Upper lobe of left lung (tissue), 6 donors: ENCODE results near the gene ASGR1. TPM values are rescaled to one million over a fixed set of nuclear protein-coding genes. Genes with fewer than 3 reads are reported as not detected.
"Not testable (repeated sequence)": the region's sequence is repeated elsewhere in the genome, so short reads cannot be mapped to it uniquely, and the experiment has no call there.

Experiments used
- ATAC-seq, 2 donors: fragments of 200-7000 bp; cut with Tn5 transposase; one replicate each; pipeline ENCODE4 v1.9.1; 2022; ENCODE audit warnings: mild to moderate bottlenecking in 2 of 2, moderate library complexity in 2 of 2; ENCODE audit not compliant: low FRiP score in 2 of 2
- DNase-seq, 2 donors: peaks; one replicate each; pipeline ENCODE4 v3.0.0-alpha.2; 2019 to 2020
- H3K27ac ChIP-seq, 4 donors: fragments of 200-600 bp; sonication (generic); one replicate each; pipeline ENCODE4 v1.5.1; 2016 to 2019
- H3K27me3 ChIP-seq, 4 donors: fragments of 200-600 bp; sonication (generic); one replicate each; pipeline ENCODE4 v1.5.1; 2017 to 2019
- H3K36me3 ChIP-seq, 4 donors: fragments of 200-600 bp; sonication (generic); one replicate each; pipeline ENCODE4 v1.5.1; 2016 to 2019
- H3K4me1 ChIP-seq, 4 donors: fragments of 200-600 bp; sonication (generic); one replicate each; pipeline ENCODE4 v1.5.1; 2018 to 2019
- H3K4me3 ChIP-seq, 4 donors: fragments of 200-600 bp; sonication (generic); one replicate each; pipeline ENCODE4 v1.5.1; 2017 to 2019; ENCODE audit warnings: mild to moderate bottlenecking in 2 of 4, moderate library complexity in 1 of 4
- H3K9me3 ChIP-seq, 4 donors: fragments of 200-600 bp; sonication (generic); one replicate each; pipeline ENCODE4 v1.5.1; 2018 to 2019
- CTCF ChIP-seq, 6 experiments: fragments of 450-650 bp in 4 of 6; fragments of 200-600 bp in 2 of 6; sonication (generic) in 2 of 6; IDR thresholded peaks; one replicate each; pipeline ENCODE4 v1.5.1; 2016 to 2019; ENCODE audit warnings: antibody characterized with exemption in 6 of 6
- EP300 ChIP-seq, 4 donors: sonication (generic); formaldehyde crosslinking; IDR thresholded peaks; one replicate each; pipeline ENCODE4 v1.5.1; 2017; ENCODE audit warnings: antibody characterized with exemption in 4 of 4, control low read depth in 2 of 4
- POLR2A ChIP-seq, 4 donors: fragments of 450-650 bp; IDR thresholded peaks; one replicate each; pipeline ENCODE4 v1.5.1; 2016 to 2017; ENCODE audit warnings: antibody characterized with exemption in 4 of 4, mild to moderate bottlenecking in 2 of 4
- POLR2AphosphoS5 ChIP-seq, 2 donors: sonication (generic); formaldehyde crosslinking; IDR thresholded peaks; one replicate each; pipeline ENCODE4 v1.5.1; 2017; ENCODE audit warnings: antibody characterized with exemption in 2 of 2
- WGBS, 2 donors: methylation state at CpG; one replicate each; pipeline ENCODE4 v1.1.5; 2017 to 2018; 5-methylcytosine and 5-hydroxymethylcytosine counted together
- total RNA-seq, 6 donors: library from RNA; depleted of rRNA in 4 of 6; stranded (reverse); fragments of >200 nt in 4 of 6; gene quantifications; one replicate each; pipeline versions ENCODE4 v1.1.0 to v1.2.1, GENCODE V29; 2016 to 2021
- donor health status: DM: no; HTN: no; CAD: no; lungs with moderate emphysema.
- donor health status: DM: no; HTN: yes; CAD: no; lungs with severe emphysema.

The ASGR1 gene
- total RNA-seq, 6 donors from 2014 or later = 1.1 to 11.5 (median 6.8) TPM; not detected in 1

- DNase-seq (no peak), ATAC-seq (peak in 1 of 2 donors; percentile 70)
- peaks cover 0 to 5% (median 0%) of the 10 kb centered on the region in 4 donors for H3K4me1 ChIP-seq
- 48 to 50% methylated on average over 4 of the region's 4 CpGs for WGBS, 2 donors
- no peak overlapping the region for H3K4me3 ChIP-seq
- no peak overlapping the region for H3K27ac ChIP-seq
- peaks cover 0 to 5% (median 0%) of the 10 kb centered on the region in 4 donors for H3K9me3 ChIP-seq
- no peaks in the 10 kb centered on the region for H3K27me3 ChIP-seq
- TF ChIP-seq CTCF (IDR thresholded peaks at IDR 0.05) = no peak
- peak in 1 of 4 donors; percentile 9 for TF ChIP-seq POLR2A (IDR thresholded peaks at IDR 0.05)
- TF ChIP-seq POLR2AphosphoS5 (IDR thresholded peaks at IDR 0.05) = no peak
- peak in 1 of 4 donors; percentile 10 for TF ChIP-seq EP300 (IDR thresholded peaks at IDR 0.05)
- H3K36me3 ChIP-seq = no peaks in the 10 kb centered on the region
These were observed 11.3 kb downstream of the ASGR1 start for GRCh38 chr17:7167832-7168231.

GRCh38 chr17:7166873-7167272 lies 12.3 kb downstream of the ASGR1 start:
- ATAC-seq = no peak
- 91 to 93% methylated on average over 7 of the region's 7 CpGs for WGBS, 2 donors
- Histone ChIP-seq H3K36me3 (no peaks in the 10 kb centered on the region), H3K4me3 (no peak overlapping the region), H3K27ac (no peak overlapping the region), H3K9me3 (peaks cover 0 to 5% (median 0%) of the 10 kb centered on the region in 4 donors), H3K27me3 (no peaks in the 10 kb centered on the region), H3K4me1 (peaks cover 0 to 5% (median 0%) of the 10 kb centered on the region in 4 donors)
- TF ChIP-seq CTCF (IDR thresholded peaks at IDR 0.05) = no peak
- no peak for TF ChIP-seq POLR2A (IDR thresholded peaks at IDR 0.05)
- no peak for TF ChIP-seq POLR2AphosphoS5 (IDR thresholded peaks at IDR 0.05)
- TF ChIP-seq EP300 (IDR thresholded peaks at IDR 0.05) = no peak
- DNase-seq = no peak

- not testable (repeated sequence) for H3K36me3 ChIP-seq, H3K4me3 ChIP-seq, ATAC-seq, H3K27me3 ChIP-seq, DNase-seq, H3K27ac ChIP-seq, H3K9me3 ChIP-seq, H3K4me1 ChIP-seq
- WGBS, 2 donors = 62 to 67% methylated on average over 10 of the region's 10 CpGs
These were observed 19.6 kb downstream of the ASGR1 start for GRCh38 chr17:7159571-7159970.

GRCh38 chr17:7158424-7158823 lies 20.7 kb downstream of the ASGR1 start:
- H3K27me3 ChIP-seq, DNase-seq, ATAC-seq, H3K9me3 ChIP-seq, H3K4me3 ChIP-seq, H3K27ac ChIP-seq, H3K36me3 ChIP-seq, H3K4me1 ChIP-seq: not testable (repeated sequence)
- WGBS, 2 donors = 62 to 86% methylated on average over 10 of the region's 10 CpGs

- Histone ChIP-seq H3K4me1 (no peaks in the 10 kb centered on the region), H3K36me3 (no peaks in the 10 kb centered on the region), H3K27me3 (no peaks in the 10 kb centered on the region), H3K27ac (no peak overlapping the region), H3K4me3 (no peak overlapping the region), H3K9me3 (no peaks in the 10 kb centered on the region)
- TF ChIP-seq CTCF (IDR thresholded peaks at IDR 0.05) (no peak), POLR2AphosphoS5 (IDR thresholded peaks at IDR 0.05) (no peak), POLR2A (IDR thresholded peaks at IDR 0.05) (no peak), EP300 (IDR thresholded peaks at IDR 0.05) (no peak)
- 63 to 77% methylated on average over 10 of the region's 10 CpGs for WGBS, 2 donors
- ATAC-seq (no peak), DNase-seq (no peak)
These were observed 22.7 kb downstream of the ASGR1 start for GRCh38 chr17:7156342-7156940.

- Histone ChIP-seq H3K4me1 (peaks cover 0 to 3% (median 0%) of the 10 kb centered on the region in 4 donors), H3K27ac (no peak overlapping the region), H3K27me3 (no peaks in the 10 kb centered on the region), H3K4me3 (no peak overlapping the region), H3K9me3 (no peaks in the 10 kb centered on the region), H3K36me3 (no peaks in the 10 kb centered on the region)
- TF ChIP-seq POLR2A (IDR thresholded peaks at IDR 0.05) = no peak
- TF ChIP-seq EP300 (IDR thresholded peaks at IDR 0.05) = no peak
- TF ChIP-seq POLR2AphosphoS5 (IDR thresholded peaks at IDR 0.05) = no peak
- no peak for TF ChIP-seq CTCF (IDR thresholded peaks at IDR 0.05)
- DNase-seq (no peak), ATAC-seq (no peak)
- WGBS, 2 donors = 64 to 72% methylated on average over 3 of the region's 3 CpGs
These were observed 31.4 kb downstream of the ASGR1 start for GRCh38 chr17:7147772-7148171.
